A673 (cell line): Measurements from ENCODE around the gene QRFP. TPM values are rescaled to one million over a fixed set of nuclear protein-coding genes. Genes with fewer than 3 reads are reported as not detected.

Source experiments
- BruUV-seq: library from RNA; stranded (reverse); fragments of 400-500 nt; replicated peaks from 2 replicates; lab custom pipeline; 2021; lab: Mats Ljungman, UMichigan
- CTCF ChIA-PET: fragments of 300-600 bp; sonication (Branson Sonifier 250); formaldehyde crosslinking; loops from one replicate; lab custom pipeline; 2022; ENCODE audit warnings: antibody characterized with exemption; lab: Charles Lee
- POLR2A ChIA-PET: fragments of 300-600 bp; sonication (Branson Sonifier 250); formaldehyde crosslinking; loops from one replicate; lab custom pipeline; 2022; ENCODE audit warnings: antibody characterized with exemption; ENCODE audit not compliant: low non-redundant PET; lab: Charles Lee
- DNase-seq: peaks from one replicate; pipeline ENCODE4 v3.0.0-alpha.2; 2015; ENCODE audit warnings: low spot score
- H3K27ac ChIP-seq: fragments of 200-600 bp; sonication (generic); 2 replicates; pipeline ENCODE4 v1.5.1; 2016; ENCODE audit warnings: mixed run types, low read depth, mild to moderate bottlenecking, mixed read lengths, antibody characterized with exemption, low read length; ENCODE audit not compliant: poor library complexity, severe bottlenecking
- H3K27me3 ChIP-seq: fragments of 200-600 bp; sonication (generic); replicated peaks from 2 replicates; pipeline ENCODE4 v1.6.1; 2017; ENCODE audit warnings: mixed run types, low read depth, mild to moderate bottlenecking, mixed read lengths, antibody characterized with exemption, low read length; ENCODE audit not compliant: insufficient read depth, poor library complexity
- H3K36me3 ChIP-seq: fragments of 200-600 bp; sonication (generic); 2 replicates; pipeline ENCODE4 v1.6.1; 2016; ENCODE audit warnings: mixed run types, mild to moderate bottlenecking, mixed read lengths, antibody characterized with exemption, low read length; ENCODE audit not compliant: insufficient read depth, poor library complexity, severe bottlenecking
- H3K4me1 ChIP-seq: fragments of 200-600 bp; sonication (generic); 2 replicates; pipeline ENCODE4 v1.6.1; 2017; ENCODE audit warnings: mixed run types, mild to moderate bottlenecking, mixed read lengths, antibody characterized with exemption, low read length; ENCODE audit not compliant: insufficient read depth, poor library complexity, severe bottlenecking
- H3K4me3 ChIP-seq: fragments of 200-600 bp; sonication (generic); 2 replicates; pipeline ENCODE4 v1.5.1; 2016; ENCODE audit warnings: low read depth, mixed run types, mild to moderate bottlenecking, mixed read lengths, low read length; ENCODE audit not compliant: poor library complexity, severe bottlenecking
- H3K9me3 ChIP-seq: fragments of 200-600 bp; sonication (generic); 2 replicates; pipeline ENCODE4 v1.6.1; 2016; ENCODE audit warnings: mixed run types, low read depth, mild to moderate bottlenecking, mixed read lengths, antibody characterized with exemption, low read length; ENCODE audit not compliant: poor library complexity, severe bottlenecking
- CTCF ChIP-seq: fragments of 300-800, 200-600 bp; sonication (generic); conservative IDR thresholded peaks from 2 replicates; pipeline ENCODE4 v1.5.1; 2017; ENCODE audit warnings: low read depth, mild to moderate bottlenecking, antibody characterized with exemption, low read length, moderate library complexity, mixed read lengths
- EZH2 ChIP-seq: fragments of 200-600 bp; sonication (generic); IDR thresholded peaks from 2 replicates; pipeline ENCODE4 v1.6.1; 2017; ENCODE audit warnings: borderline replicate concordance, low read depth, mild to moderate bottlenecking, mixed read lengths, antibody characterized with exemption, low read length; ENCODE audit not compliant: poor library complexity, severe bottlenecking
- intact Hi-C: fragments of 100-400 bp; cut with micrococcal nuclease; formaldehyde crosslinking; loops from one replicate; pipeline ENCODE4 v1.10.0; 2022; ENCODE audit not compliant: unreplicated experiment
- total RNA-seq: library from RNA; stranded (reverse); gene quantifications from 2 replicates; pipeline ENCODE4 v1.2.3, GENCODE V29; 2021

Gene QRFP
- total RNA-seq, 1 experiment from 2014 or later = not detected

GRCh38 chr9:130898552-130898852 lies 1.9 kb upstream of the QRFP start:
- no peak for TF ChIP-seq EZH2
- H3K9me3 ChIP-seq = no peaks in the 10 kb centered on the region
- DNase-seq = no peak
- CTCF ChIA-PET = no interaction called here
- intact Hi-C loops = no loop called here
- H3K4me1 ChIP-seq = no peaks in the 10 kb centered on the region
- H3K36me3 ChIP-seq = no peaks in the 10 kb centered on the region
- BruUV-seq = no TSS peak
- POLR2A ChIA-PET = no interaction called here
- H3K4me3 ChIP-seq = no peak overlapping the region
- H3K27ac ChIP-seq = no peak overlapping the region
- no peaks in the 10 kb centered on the region for H3K27me3 ChIP-seq

DNA sequence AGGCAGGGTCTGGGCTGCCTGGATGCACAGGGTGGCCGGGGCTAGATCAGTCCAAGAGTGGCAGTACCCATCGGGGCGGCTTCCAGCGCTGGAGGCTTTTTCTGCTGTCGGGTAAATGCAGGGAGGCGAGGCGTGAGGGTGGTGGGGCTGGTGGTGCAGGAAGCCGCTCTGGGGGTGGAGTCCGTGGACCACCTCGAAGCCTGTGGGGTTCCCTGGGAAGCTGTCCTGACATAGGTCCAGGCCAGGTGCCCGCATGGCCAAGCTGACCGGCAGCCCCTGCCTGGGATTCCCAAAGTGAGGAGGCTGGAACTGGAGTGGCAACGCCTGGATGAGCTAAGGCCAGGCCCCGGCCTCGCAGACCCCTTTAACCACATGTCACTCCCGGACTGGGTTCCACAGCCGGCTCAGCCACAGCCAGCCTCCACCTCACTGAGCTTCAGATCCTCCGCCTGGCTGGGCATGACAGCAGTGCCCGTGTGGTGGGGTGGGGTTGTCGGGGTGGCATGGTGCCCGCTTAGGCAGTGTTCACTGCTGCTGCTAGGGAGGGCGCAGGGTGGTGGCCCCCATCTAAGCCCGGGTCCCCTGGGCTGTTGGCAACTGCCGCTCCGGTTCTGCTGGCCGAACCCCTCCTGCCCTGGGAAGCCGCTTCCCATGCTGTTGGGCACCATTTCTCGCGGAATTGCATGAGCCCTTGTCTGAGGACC lies 1.4 kb upstream of the QRFP start:
- POLR2A ChIA-PET = no interaction called here
- CTCF ChIA-PET = no interaction called here
- BruUV-seq = no TSS peak
- no peaks in the 10 kb centered on the region for H3K4me1 ChIP-seq
- no peaks in the 10 kb centered on the region for H3K9me3 ChIP-seq
- intact Hi-C loops = no loop called here
- H3K27ac ChIP-seq = no peak overlapping the region
- no peak for DNase-seq
- TF ChIP-seq CTCF (no peak), EZH2 (no peak)
- H3K4me3 ChIP-seq = no peak overlapping the region
- peaks cover 2% of the 10 kb centered on the region for H3K36me3 ChIP-seq
- H3K27me3 ChIP-seq = no peaks in the 10 kb centered on the region

GRCh38 chr9:130897105-130897751 lies 616 bp upstream of the QRFP start:
- ChIA-PET CTCF (no interaction called here), POLR2A (no interaction called here)
- no peaks in the 10 kb centered on the region for H3K27me3 ChIP-seq
- no peak overlapping the region for H3K27ac ChIP-seq
- no peak for DNase-seq
- H3K4me1 ChIP-seq = no peaks in the 10 kb centered on the region
- H3K9me3 ChIP-seq = no peaks in the 10 kb centered on the region
- no peak for TF ChIP-seq CTCF
- TF ChIP-seq EZH2 = no peak
- BruUV-seq = no TSS peak
- no peak overlapping the region for H3K4me3 ChIP-seq
- H3K36me3 ChIP-seq = peaks cover 3% of the 10 kb centered on the region
- intact Hi-C loops = no loop called here
